GM21515 (cell line): ENCODE measurements around the gene ALCAM.

ENCODE experiments used
- ATAC-seq: cut with Tn5 transposase; IDR thresholded peaks from one replicate; pipeline ENCODE4 v1.9.1; 2021; ENCODE audit not compliant: unreplicated experiment

The ALCAM gene

DNA sequence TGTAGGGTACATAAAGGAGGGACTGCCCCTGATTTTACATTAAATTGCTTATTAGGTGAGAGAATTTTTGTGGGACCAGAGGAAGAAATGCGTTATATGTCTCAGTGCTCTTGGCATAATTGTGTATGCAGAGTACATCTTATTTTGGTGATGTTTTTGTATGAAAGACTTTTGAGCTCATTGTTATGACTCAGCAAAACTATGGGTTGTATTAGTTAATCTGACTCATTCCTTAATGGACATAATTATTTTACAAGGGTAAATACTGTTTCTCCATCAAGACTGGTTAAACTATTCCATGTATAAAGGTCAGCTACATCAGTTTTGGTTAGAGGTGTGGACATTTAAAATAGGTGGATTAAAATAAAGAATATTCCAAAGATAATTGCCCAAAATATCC is 156.8 kb downstream of the ALCAM start:
- ATAC-seq, result no peak

DNA sequence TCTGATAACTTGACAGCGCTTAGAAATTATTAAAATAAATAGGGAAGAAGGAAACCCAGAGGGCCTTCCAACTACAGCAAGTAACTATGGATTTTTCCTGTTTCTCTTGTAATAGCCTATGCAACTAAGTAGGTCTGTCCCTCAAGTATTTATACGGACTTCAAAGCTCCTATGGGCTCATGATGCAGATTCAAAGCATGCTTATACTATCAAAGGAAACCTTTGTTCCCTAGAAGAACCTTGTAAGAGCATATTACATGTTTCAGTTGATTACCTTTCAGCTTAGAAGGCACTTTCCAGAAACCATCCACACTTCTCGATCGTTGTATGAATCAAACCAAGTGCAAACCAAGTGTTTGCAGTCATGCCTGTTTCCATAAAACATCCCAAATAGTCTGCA is 158.8 kb downstream of the ALCAM start:
- ATAC-seq, result no peak

DNA sequence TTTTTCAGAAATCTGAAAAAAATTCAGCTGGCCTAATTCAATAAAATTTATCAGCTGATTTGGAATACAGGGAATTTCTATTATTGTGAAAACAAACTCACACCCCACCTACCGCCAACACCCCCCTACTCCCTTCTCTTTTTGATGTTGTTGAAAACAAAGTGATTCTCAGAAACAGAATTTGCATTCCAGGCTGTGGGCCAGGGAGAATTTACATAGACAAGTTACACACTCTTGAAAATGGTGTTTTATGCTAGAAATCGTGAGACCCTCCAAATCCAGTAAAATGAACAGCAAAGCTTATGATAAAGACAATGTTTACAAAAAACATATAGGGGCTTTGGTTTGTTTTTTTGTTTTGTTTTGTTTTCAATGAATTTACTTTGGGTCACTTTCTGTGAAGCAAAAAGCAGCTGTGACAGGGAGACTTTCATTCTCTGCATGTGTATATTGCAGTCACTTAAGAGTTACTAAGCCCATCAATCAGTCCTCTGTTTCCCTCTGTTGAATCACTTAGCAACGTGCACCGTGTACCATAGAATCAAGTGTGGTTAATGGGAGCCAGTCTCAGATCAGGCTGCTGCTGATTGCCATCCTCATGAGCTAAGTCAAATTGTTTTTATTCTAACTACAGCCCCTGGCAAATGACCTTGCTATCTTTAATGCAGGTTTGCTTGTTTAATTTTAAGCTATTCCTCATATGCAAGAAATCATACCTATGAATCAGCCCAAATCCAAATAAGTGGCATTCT is 159.8 kb downstream of the ALCAM start:
- no peak for ATAC-seq

DNA sequence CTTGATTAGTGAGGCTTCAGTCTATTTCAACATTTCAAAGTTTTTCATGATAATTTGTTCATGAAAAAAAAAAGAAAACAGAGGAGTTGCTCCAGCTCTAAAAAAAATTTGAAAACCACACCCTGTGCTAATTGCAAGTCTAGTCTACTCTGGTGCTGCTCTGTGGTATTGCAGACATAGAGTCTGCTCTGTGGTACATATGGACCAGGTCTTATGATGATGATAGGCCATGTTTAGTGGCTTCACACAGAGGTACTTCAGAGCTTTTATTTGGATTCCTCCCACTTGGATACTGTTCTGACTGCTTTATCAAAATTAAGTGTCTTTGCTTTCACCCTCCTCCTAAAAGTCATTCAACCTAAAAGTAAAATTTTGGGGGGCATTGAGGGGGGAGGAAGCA is 160.8 kb downstream of the ALCAM start:
- no peak for ATAC-seq

DNA sequence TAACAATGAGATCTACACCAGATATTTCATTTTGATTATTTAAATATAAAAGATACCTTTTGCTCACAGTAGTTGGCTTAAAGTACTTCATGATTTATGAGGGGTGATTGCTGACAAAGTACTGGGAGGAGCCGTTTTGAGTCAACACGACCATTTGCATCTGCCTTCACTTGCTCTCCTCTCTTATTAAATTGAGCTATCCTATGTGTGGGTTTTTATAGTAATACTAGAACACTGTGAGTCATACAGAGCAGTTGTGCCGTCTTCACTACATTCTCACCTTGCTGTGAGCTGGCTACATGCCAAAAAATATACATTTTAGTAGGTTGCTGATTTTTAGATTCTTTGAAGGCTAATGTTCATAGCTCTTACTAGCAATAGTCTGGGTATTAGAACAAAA is 161.2 kb downstream of the ALCAM start:
- no peak for ATAC-seq

DNA sequence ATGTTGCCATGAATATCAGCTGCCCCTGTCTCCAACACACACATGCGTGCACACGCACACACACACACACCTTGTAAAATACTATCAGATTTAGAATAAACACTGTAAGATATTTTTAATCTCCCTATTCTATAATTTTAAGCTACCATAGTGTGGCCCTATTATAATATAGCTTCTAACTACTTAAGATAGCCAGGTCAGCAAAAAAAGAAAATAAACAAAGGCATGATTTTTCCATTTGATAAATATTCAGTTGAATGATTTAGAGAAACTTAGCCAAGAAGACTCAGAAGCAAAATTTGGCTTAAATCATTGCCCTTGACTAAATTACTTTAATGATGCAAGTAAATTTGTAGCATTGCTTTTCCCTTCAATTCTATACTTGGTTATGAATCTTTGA is 162.2 kb downstream of the ALCAM start:
- ATAC-seq, result no peak

DNA sequence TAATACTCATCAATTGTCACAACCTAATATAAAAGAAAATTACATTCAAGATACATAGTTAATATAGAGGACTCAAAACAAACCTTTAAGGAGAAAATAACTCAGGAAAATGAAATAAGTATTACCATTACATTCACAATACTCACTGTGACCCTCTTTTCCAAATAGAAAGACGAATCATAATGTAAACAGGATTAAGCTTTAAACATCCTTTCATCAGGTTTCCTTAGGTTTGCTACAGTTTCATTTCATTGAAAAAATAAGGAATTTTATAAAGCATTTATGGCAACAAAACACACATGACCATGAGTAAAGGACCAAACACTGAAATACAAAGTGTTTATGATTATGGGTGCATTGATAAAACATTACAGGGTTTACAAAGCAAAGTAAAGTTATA is 162.7 kb downstream of the ALCAM start:
- no peak for ATAC-seq

DNA sequence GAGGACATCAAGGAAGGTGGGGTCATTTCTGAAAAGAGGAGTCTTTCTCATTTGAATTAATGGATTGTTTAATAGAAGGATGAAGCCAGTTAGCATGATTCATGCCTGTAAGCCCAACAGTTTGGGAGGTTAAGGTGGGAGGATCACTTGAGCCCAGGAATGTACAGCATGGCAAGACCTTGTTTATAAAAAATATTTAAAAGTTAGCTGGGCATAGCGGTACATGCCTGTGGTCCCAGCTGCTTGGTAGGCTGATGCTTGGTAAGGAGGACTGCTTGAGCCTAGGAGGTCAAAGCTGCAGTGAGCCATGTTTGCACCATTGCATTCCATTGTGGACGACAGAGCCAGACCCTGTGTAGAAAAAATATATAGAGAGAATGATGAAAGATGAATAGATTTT is 165.5 kb downstream of the ALCAM start:
- no peak for ATAC-seq

DNA sequence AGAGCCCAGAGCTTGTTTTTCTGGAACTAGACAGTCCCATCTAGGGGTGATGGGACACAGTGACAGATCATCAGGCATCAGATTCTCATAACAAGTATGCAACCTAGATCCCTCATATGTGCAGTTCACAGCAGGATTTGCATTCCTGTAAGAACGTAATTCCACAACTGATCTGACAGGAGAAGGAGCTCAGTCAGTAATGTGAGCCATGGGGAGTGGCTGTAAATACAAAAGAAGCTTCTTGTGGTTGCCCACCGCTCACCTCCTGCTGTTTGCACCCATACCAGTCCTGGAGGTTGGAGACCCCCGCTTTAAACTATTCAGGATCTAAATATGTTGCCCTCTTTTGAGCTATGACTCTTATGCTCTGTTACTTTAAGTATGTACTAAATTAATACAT is 167.3 kb downstream of the ALCAM start:
- no peak for ATAC-seq

DNA sequence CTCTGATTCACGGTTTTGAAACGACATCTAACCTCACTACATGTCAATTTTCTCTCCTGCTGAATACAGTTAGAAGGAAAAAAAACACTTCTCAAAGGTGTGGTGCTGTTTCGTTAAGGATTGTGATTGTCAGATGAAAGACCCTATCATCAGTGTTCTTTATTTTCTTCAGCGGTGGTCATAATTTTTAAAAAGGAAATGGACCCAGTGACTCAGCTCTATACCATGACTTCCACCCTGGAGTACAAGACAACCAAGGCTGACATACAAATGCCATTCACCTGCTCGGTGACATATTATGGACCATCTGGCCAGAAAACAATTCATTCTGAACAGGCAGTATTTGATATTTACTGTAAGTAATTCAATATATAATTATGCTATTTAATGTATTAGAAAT is 167.8 kb downstream of the ALCAM start:
- no peak for ATAC-seq

DNA sequence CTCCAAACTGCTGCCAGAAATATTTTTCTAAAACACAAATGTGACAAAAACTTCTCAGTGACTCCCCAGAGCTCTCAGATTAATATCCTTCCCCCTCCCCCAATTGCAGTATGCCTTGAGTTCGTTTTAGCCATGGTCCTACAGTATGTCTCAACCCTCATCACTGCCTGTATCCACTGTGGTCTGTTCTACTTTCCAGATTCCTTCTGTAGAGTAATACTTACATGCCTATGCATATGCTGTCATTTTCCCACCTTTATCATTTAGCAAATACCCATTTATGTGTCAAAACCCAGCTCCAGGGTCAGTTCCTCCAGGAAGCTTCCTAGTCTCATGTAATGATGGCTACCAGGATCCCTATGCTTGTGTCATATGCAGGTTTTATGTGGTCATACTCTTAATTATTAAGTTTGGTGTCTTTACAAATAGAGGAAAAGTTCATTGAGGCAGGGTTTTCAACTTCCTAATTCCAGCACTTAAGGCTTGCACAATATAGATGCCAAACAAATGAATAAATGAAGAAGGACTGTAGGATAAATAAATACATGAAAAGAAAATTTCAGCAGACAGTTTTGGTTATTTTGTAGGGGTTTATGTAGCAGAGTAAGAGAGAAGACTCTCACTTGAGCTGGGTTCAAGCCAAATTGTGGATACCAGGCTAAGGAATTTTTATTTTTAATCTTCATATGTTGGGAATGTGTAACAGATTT is 170.8 kb downstream of the ALCAM start:
- ATAC-seq, result no peak

DNA sequence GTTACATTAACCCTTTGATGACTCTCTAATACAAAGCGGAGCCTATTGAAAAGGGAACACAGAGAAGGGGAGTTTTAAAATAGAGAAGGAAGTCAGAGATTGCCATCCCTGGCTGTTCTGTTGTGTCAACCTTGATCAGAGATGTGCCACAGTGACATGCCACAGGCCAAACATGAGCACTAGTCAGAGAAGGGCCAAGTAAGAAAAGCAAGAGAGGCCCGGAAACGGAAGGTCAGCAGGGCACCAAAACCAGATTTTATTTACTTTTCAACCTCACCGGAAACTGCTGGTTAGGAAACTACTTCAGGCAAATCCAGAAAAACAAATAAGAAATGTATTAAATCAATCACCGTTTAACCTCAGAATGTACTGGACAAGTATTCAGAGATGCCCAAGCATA is 171.8 kb downstream of the ALCAM start:
- no peak for ATAC-seq

DNA sequence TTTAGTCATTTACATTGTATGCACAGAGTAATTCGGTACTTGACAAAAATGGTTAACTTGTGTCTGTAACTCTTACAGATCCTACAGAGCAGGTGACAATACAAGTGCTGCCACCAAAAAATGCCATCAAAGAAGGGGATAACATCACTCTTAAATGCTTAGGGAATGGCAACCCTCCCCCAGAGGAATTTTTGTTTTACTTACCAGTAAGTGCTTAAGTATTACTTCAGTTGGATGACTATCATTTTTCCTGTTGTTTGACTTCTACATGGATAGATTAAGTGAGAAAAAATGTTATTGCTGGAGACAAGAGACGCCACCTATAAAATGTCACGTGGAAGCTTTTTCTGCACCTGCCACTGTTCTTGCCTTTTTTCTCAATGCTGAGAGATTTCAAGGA is 173.2 kb downstream of the ALCAM start:
- ATAC-seq, result no peak

DNA sequence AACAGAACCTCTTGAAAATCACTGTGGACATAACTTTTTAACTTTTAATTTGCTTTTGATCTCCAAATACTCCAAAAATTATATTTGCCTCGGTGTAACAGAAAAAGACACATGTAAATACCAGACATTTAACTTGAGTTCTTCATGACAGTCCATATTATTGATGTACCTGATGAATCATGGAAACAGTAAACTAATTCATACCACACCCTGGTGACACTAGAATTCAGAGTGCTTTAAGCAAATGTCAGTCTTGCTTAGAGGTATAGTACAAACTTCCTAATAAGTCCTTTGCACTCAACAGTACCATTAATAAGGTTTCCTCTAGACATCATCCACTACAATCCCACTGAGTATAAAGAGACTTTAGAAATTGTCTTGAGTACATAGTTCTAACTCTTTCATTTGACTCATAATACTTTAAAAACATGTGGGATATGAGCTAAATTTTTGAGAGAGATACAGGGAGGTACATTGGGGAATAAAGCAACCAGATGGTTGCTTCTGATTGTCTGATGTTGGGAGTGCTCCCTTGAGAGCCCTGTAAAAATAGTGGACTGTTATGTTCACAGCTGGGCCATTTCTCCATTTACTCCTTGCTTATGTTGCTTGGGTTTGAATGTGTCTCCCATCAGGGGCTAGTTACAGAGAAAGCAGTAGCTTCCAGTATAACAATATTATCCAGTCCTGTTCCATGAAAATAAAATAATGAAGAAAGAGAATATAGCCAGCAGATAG is 175.7 kb downstream of the ALCAM start:
- no peak for ATAC-seq

DNA sequence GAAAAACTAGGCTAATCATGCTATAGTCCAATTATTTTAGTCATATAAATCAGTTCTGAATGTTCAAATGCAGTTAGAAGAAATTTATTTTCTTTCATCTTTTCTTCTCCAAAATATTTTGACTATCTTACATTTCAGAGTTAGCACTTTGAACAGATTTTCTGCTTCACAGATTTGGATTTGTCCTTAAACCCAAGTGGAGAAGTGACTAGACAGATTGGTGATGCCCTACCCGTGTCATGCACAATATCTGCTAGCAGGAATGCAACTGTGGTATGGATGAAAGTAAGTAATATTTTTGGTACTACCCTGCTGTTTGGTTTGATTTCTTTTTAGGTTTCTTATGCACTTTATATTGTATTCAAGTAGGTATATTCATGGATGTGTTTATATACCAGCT is 178.3 kb downstream of the ALCAM start:
- no peak for ATAC-seq

DNA sequence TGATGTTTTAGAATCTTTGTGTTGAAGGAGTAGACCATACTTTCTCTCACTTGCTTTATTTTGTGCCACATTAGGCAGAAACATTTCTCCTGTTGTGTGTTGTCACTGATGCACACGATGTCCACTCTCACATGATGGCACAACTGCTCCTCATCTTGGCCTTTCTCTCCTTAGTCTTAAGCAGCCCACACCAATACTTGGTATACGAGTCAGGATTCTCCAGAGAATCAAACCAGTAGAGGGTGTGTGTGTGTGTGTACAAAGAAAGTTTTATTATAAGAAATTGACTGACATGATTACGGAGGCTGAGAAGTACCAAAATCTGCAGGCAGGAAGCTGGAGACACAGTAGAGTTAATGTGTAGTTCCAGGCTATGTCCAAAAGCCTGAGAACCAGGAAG is 187.1 kb downstream of the ALCAM start:
- ATAC-seq, result no peak

DNA sequence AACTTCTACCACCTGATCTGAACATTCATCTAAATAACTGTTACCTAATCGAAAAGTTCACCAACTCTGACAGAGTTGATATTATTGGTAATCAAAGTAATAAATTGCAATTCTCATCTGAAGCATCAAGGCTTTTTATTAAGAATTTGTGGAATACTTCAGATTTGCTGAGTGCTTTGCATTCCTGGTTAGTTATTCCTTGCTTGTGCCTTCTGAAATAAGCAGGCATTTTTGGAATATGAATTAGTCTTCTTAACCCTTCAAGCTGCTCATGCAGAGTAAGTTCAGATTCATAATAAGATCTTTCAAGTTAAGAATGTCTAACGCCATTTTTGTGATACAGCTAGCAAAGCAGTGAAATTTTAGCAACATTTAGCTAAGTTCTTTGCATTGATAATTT is 188.5 kb downstream of the ALCAM start:
- ATAC-seq, result no peak

DNA sequence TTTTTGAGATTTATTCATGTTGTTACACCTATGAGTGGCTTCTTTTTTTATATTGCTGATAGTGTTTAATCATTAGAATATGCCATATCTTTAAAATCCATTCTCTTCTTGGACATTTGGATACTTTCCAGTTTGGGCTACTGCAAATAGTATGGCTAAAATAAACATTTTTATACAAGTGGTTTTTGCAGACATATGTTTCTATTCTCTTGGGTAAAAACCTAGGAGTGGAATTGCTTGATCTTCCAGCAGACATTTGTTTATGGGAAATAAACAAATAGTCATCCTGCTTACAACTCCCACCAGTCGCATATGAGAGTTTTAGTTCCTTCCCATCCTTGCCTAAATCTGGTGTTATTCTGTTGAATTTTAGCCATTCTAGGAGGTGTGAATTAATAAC is 193.1 kb downstream of the ALCAM start:
- ATAC-seq, result no peak

DNA sequence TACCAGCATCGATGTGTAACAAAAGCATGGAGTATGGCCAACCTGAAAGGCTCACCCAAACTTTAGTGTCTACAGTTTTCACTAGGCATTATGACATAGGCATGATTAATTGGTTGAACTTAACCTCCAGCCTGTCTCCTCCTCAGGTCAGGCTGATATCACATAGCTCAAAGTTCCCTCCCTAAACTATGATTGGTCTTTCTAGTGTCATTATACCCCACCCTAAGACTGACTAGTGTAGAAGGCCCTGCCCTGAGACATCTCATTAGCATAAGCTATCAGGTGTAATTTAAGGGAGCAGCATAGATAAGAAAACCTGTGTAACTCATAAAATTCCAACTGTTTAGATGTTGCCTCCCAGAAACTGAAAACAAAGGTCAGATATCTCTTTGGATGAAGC is 195.2 kb downstream of the ALCAM start:
- no peak for ATAC-seq

DNA sequence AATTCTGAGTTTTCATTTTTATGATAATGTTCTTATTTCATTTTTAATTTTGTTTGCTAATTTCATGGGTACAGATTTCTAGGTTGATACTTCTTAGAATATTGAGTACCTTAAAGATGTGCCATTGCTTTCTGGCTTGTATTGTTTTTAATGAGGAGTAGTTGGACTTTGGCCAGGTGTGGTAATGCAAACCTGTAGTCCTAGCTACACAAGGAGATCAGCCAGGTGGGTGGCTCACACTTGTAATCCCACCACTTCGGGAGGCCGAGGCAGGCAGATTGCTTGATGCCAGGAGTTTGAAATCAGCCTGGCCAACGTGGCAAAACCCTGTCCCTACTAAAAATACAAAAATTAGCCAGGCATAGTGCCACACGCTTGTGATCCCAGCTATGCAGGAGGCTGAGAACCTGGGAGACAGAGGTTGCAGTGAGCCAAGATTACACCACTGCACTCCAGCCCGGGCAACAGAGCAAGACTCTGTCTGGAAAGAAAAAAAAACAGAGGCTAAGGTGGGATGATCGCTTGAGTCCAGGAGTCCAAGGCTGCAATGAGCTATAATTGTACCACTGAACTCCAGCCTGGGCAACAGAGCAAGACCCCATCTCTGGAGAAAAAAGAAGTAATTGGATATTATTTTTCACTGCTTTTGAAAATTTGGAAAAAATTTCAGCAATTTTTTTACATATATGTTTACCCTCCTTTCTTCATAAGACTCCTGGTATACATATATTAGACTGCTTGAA is 198.0 kb downstream of the ALCAM start:
- ATAC-seq, result no peak

DNA sequence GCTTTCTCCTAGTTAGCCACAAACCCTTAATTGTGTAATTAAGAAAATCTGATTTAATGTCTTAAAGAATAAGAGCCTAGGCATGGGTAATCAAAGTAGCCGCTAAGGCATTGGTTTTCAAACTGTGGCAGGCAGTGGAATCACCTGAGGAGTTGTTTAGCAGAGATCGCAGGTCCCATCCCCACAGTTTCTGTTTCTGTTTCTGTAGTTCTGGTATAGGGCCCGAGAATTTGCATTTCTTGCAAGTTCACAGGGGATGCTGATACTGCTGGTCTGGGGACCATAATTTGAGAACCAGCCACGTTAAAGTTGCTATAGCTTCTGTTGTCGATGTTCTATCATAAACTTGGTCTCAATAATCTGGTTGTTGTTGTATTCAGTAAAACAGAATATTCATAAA is 204.3 kb downstream of the ALCAM start:
- ATAC-seq, result no peak

DNA sequence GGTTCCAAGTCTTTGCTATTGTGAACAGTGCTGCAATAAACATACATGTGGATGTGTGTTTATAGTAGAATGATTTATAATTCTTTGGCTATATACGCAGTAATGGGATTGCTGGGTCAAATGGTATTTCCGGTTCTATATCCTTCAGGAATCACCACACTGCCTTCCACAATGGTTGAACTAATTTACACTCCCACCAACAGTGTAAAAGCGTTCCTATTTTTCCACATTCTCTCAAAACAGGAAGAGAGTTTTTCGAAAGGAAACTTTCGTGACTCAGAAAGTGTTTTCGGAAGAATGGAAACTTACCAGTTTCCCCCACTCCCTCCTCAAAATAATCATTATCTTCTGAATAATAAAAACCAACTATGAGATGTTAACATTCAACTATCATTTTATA is 205.8 kb downstream of the ALCAM start:
- no peak for ATAC-seq
